ENCODE data around the gene BBS12. TPM values are rescaled to one million over a fixed set of nuclear protein-coding genes. Genes with fewer than 3 reads are reported as not detected.

The BBS12 gene
- total and polyA plus RNA-seq, 2 experiments from 2014 or later: 2.3 to 2.6 TPM

- H3K27ac ChIP-seq (ENCODE audit: low read depth): no peak overlapping the region
- H3K4me1 Mint-ChIP-seq: peaks cover 17% of the 10 kb centered on the region
- H3K27me3 Mint-ChIP-seq (ENCODE audit: insufficient read depth, low read depth, poor library complexity): peaks cover 5% of the 10 kb centered on the region
- no peaks in the 10 kb centered on the region for H3K79me2 ChIP-seq (replicated peaks; ENCODE audit: insufficient read depth)
- no peak overlapping the region for H3K4me3 Mint-ChIP-seq
- 0 out of 2 replicates have a peak, but pooled peaks cover 4% of the 10 kb centered on the region for H3F3A ChIP-seq (replicated peaks; ENCODE audit: low read depth)
- H4K20me1 ChIP-seq (replicated peaks; ENCODE audit: insufficient read depth): no peaks in the 10 kb centered on the region
- H3K4me1 ChIP-seq (ENCODE audit: insufficient read depth): peaks cover 18% of the 10 kb centered on the region
- no peak overlapping the region for H3K4me2 ChIP-seq
- peak overlapping the region; percentile 91 for H2AFZ ChIP-seq
- H3K36me3 ChIP-seq (ENCODE audit: insufficient read depth): no peaks in the 10 kb centered on the region
- no peaks in the 10 kb centered on the region for H3K27me3 ChIP-seq (ENCODE audit: insufficient read depth)
- no peaks in the 10 kb centered on the region for H3K36me3 Mint-ChIP-seq (ENCODE audit: low read depth)
- H3K9me3 Mint-ChIP-seq: no peaks in the 10 kb centered on the region
- H3K9me2 ChIP-seq (ENCODE audit: insufficient read depth): 0 out of 2 replicates have a peak, but pooled peaks cover 8% of the 10 kb centered on the region
- no peak for TF ChIP-seq ZNF114 (CRISPR knock-in tag; IDR thresholded peaks at IDR 0.05)
- no peak for TF ChIP-seq EZH2 (IDR thresholded peaks at IDR 0.05; ENCODE audit: low read depth, unreplicated experiment)
- TF ChIP-seq POLR2AphosphoS5 (IDR thresholded peaks at IDR 0.05; ENCODE audit: low read depth): no peak
- no peak for TF ChIP-seq STAT1 (IDR thresholded peaks at IDR 0.05; ENCODE audit: unreplicated experiment)
- no peak for TF ChIP-seq ZNF331 (CRISPR knock-in tag; IDR thresholded peaks at IDR 0.05; ENCODE audit: low read depth)
- TF ChIP-seq, protein P1, sequence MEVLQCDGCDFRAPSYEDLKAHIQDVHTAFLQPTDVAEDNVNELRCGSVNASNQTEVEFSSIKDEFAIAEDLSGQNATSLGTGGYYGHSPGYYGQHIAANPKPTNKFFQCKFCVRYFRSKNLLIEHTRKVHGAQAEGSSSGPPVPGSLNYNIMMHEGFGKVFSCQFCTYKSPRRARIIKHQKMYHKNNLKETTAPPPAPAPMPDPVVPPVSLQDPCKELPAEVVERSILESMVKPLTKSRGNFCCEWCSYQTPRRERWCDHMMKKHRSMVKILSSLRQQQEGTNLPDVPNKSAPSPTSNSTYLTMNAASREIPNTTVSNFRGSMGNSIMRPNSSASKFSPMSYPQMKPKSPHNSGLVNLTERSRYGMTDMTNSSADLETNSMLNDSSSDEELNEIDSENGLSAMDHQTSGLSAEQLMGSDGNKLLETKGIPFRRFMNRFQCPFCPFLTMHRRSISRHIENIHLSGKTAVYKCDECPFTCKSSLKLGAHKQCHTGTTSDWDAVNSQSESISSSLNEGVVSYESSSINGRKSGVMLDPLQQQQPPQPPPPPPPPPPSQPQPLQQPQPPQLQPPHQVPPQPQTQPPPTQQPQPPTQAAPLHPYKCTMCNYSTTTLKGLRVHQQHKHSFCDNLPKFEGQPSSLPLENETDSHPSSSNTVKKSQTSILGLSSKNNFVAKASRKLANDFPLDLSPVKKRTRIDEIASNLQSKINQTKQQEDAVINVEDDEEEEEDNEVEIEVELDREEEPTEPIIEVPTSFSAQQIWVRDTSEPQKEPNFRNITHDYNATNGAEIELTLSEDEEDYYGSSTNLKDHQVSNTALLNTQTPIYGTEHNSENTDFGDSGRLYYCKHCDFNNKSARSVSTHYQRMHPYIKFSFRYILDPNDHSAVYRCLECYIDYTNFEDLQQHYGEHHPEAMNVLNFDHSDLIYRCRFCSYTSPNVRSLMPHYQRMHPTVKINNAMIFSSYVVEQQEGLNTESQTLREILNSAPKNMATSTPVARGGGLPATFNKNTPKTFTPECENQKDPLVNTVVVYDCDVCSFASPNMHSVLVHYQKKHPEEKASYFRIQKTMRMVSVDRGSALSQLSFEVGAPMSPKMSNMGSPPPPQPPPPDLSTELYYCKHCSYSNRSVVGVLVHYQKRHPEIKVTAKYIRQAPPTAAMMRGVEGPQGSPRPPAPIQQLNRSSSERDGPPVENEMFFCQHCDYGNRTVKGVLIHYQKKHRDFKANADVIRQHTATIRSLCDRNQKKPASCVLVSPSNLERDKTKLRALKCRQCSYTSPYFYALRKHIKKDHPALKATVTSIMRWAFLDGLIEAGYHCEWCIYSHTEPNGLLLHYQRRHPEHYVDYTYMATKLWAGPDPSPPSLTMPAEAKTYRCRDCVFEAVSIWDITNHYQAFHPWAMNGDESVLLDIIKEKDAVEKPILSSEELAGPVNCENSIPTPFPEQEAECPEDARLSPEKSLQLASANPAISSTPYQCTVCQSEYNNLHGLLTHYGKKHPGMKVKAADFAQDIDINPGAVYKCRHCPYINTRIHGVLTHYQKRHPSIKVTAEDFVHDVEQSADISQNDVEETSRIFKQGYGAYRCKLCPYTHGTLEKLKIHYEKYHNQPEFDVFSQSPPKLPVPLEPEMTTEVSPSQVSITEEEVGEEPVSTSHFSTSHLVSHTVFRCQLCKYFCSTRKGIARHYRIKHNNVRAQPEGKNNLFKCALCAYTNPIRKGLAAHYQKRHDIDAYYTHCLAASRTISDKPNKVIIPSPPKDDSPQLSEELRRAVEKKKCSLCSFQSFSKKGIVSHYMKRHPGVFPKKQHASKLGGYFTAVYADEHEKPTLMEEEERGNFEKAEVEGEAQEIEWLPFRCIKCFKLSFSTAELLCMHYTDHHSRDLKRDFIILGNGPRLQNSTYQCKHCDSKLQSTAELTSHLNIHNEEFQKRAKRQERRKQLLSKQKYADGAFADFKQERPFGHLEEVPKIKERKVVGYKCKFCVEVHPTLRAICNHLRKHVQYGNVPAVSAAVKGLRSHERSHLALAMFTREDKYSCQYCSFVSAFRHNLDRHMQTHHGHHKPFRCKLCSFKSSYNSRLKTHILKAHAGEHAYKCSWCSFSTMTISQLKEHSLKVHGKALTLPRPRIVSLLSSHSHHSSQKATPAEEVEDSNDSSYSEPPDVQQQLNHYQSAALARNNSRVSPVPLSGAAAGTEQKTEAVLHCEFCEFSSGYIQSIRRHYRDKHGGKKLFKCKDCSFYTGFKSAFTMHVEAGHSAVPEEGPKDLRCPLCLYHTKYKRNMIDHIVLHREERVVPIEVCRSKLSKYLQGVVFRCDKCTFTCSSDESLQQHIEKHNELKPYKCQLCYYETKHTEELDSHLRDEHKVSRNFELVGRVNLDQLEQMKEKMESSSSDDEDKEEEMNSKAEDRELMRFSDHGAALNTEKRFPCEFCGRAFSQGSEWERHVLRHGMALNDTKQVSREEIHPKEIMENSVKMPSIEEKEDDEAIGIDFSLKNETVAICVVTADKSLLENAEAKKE (CRISPR knock-in tag; IDR thresholded peaks at IDR 0.05): no peak
- TF ChIP-seq, protein P2, sequence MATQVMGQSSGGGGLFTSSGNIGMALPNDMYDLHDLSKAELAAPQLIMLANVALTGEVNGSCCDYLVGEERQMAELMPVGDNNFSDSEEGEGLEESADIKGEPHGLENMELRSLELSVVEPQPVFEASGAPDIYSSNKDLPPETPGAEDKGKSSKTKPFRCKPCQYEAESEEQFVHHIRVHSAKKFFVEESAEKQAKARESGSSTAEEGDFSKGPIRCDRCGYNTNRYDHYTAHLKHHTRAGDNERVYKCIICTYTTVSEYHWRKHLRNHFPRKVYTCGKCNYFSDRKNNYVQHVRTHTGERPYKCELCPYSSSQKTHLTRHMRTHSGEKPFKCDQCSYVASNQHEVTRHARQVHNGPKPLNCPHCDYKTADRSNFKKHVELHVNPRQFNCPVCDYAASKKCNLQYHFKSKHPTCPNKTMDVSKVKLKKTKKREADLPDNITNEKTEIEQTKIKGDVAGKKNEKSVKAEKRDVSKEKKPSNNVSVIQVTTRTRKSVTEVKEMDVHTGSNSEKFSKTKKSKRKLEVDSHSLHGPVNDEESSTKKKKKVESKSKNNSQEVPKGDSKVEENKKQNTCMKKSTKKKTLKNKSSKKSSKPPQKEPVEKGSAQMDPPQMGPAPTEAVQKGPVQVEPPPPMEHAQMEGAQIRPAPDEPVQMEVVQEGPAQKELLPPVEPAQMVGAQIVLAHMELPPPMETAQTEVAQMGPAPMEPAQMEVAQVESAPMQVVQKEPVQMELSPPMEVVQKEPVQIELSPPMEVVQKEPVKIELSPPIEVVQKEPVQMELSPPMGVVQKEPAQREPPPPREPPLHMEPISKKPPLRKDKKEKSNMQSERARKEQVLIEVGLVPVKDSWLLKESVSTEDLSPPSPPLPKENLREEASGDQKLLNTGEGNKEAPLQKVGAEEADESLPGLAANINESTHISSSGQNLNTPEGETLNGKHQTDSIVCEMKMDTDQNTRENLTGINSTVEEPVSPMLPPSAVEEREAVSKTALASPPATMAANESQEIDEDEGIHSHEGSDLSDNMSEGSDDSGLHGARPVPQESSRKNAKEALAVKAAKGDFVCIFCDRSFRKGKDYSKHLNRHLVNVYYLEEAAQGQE (IDR thresholded peaks at IDR 0.05; ENCODE audit: unreplicated experiment): no peak
- TF ChIP-seq, protein P3, sequence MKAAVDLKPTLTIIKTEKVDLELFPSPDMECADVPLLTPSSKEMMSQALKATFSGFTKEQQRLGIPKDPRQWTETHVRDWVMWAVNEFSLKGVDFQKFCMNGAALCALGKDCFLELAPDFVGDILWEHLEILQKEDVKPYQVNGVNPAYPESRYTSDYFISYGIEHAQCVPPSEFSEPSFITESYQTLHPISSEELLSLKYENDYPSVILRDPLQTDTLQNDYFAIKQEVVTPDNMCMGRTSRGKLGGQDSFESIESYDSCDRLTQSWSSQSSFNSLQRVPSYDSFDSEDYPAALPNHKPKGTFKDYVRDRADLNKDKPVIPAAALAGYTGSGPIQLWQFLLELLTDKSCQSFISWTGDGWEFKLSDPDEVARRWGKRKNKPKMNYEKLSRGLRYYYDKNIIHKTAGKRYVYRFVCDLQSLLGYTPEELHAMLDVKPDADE (IDR thresholded peaks at IDR 0.05): no peak
- no peak for TF ChIP-seq CREB1 (CRISPR knock-in tag; IDR thresholded peaks at IDR 0.05; ENCODE audit: low read depth)
- no peak for TF ChIP-seq EZH2phosphoT487 (IDR thresholded peaks at IDR 0.05; ENCODE audit: unreplicated experiment)
- no peak for TF ChIP-seq JUNB (IDR thresholded peaks at IDR 0.05; ENCODE audit: unreplicated experiment)
- no peak for TF ChIP-seq NANOG (IDR thresholded peaks at IDR 0.05; ENCODE audit: borderline replicate concordance)
- TF ChIP-seq, protein P4, sequence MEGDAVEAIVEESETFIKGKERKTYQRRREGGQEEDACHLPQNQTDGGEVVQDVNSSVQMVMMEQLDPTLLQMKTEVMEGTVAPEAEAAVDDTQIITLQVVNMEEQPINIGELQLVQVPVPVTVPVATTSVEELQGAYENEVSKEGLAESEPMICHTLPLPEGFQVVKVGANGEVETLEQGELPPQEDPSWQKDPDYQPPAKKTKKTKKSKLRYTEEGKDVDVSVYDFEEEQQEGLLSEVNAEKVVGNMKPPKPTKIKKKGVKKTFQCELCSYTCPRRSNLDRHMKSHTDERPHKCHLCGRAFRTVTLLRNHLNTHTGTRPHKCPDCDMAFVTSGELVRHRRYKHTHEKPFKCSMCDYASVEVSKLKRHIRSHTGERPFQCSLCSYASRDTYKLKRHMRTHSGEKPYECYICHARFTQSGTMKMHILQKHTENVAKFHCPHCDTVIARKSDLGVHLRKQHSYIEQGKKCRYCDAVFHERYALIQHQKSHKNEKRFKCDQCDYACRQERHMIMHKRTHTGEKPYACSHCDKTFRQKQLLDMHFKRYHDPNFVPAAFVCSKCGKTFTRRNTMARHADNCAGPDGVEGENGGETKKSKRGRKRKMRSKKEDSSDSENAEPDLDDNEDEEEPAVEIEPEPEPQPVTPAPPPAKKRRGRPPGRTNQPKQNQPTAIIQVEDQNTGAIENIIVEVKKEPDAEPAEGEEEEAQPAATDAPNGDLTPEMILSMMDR (conservative IDR thresholded peaks at IDR 0.05; ENCODE audit: low read depth in 2 of 2): no peak
- DNase-seq (ENCODE audit: low spot score): peak; percentile 24
- peak; percentile 59 for ATAC-seq
- H3K4me3 ChIP-seq: no peak overlapping the region
- H3K27ac Mint-ChIP-seq: no peak overlapping the region
These were observed 32.3 kb upstream of the BBS12 start for GRCh38 chr4:122700178-122700725.
